ENCODE data around the gene GLI1. TPM values are rescaled to one million over a fixed set of nuclear protein-coding genes. Genes with fewer than 3 reads are reported as not detected.

GLI1 gene
- total and polyA plus RNA-seq, 2 of the 13 experiments (the other 11 are each of a cell fraction or from before 2014, with no cell fraction given) = 0.09 to 0.20 TPM

GRCh38 chr12:57487597-57488401 lies 28.2 kb downstream of the GLI1 start, which contains the start of gene MARS1 (continued):
- TF ChIP-seq MZF1 (CRISPR knock-in tag; IDR thresholded peaks at IDR 0.05; ENCODE audit: borderline replicate concordance) (0 out of 2 replicates have a peak, but pooled peaks have one; percentile 22), ZNF121 (CRISPR knock-in tag; IDR thresholded peaks at IDR 0.05) (no peak), ZBED4 (CRISPR knock-in tag; IDR thresholded peaks at IDR 0.05; ENCODE audit: borderline replicate concordance) (no peak), POLR2AphosphoS5 (IDR thresholded peaks at IDR 0.05; ENCODE audit: low read depth, low read length) (peak; percentile 87), ZNF24 (IDR thresholded peaks at IDR 0.05) (no peak), ZBTB42 (CRISPR knock-in tag; IDR thresholded peaks at IDR 0.05) (no peak), FLYWCH1 (CRISPR knock-in tag; IDR thresholded peaks at IDR 0.05) (no peak), MTF2 (CRISPR knock-in tag; IDR thresholded peaks at IDR 0.05; ENCODE audit: borderline replicate concordance) (no peak), BRCA1 (CRISPR knock-in tag; IDR thresholded peaks at IDR 0.05) (no peak), RFXANK (CRISPR knock-in tag; IDR thresholded peaks at IDR 0.05) (no peak), KMT2A (CRISPR knock-in tag; IDR thresholded peaks at IDR 0.05) (peak; percentile 86; the same call in 1 of the 2 replicates), ZNF616 (CRISPR knock-in tag; IDR thresholded peaks at IDR 0.05; ENCODE audit: low read depth) (no peak), SETDB1 (CRISPR knock-in tag; IDR thresholded peaks at IDR 0.05; ENCODE audit: borderline replicate concordance) (no peak), KIAA2018 (CRISPR knock-in tag; IDR thresholded peaks at IDR 0.05; ENCODE audit: borderline replicate concordance) (no peak), REPIN1 (CRISPR knock-in tag; IDR thresholded peaks at IDR 0.05; ENCODE audit: borderline replicate concordance, low read depth) (peak; percentile 19; the same call in 1 of the 2 replicates)

Data from HepG2 (cell line).